GM18858 (cell line): Measurements from ENCODE around the gene PRKG2.
"Not testable (repeated sequence)": the region's sequence is repeated elsewhere in the genome, so short reads cannot be mapped to it uniquely, and the experiment has no call there.

Experiments used
- ATAC-seq: cut with Tn5 transposase; IDR thresholded peaks from one replicate; pipeline ENCODE4 v1.9.1; 2021; ENCODE audit not compliant: unreplicated experiment

Gene PRKG2, protein sequence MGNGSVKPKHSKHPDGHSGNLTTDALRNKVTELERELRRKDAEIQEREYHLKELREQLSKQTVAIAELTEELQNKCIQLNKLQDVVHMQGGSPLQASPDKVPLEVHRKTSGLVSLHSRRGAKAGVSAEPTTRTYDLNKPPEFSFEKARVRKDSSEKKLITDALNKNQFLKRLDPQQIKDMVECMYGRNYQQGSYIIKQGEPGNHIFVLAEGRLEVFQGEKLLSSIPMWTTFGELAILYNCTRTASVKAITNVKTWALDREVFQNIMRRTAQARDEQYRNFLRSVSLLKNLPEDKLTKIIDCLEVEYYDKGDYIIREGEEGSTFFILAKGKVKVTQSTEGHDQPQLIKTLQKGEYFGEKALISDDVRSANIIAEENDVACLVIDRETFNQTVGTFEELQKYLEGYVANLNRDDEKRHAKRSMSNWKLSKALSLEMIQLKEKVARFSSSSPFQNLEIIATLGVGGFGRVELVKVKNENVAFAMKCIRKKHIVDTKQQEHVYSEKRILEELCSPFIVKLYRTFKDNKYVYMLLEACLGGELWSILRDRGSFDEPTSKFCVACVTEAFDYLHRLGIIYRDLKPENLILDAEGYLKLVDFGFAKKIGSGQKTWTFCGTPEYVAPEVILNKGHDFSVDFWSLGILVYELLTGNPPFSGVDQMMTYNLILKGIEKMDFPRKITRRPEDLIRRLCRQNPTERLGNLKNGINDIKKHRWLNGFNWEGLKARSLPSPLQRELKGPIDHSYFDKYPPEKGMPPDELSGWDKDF

DNA sequence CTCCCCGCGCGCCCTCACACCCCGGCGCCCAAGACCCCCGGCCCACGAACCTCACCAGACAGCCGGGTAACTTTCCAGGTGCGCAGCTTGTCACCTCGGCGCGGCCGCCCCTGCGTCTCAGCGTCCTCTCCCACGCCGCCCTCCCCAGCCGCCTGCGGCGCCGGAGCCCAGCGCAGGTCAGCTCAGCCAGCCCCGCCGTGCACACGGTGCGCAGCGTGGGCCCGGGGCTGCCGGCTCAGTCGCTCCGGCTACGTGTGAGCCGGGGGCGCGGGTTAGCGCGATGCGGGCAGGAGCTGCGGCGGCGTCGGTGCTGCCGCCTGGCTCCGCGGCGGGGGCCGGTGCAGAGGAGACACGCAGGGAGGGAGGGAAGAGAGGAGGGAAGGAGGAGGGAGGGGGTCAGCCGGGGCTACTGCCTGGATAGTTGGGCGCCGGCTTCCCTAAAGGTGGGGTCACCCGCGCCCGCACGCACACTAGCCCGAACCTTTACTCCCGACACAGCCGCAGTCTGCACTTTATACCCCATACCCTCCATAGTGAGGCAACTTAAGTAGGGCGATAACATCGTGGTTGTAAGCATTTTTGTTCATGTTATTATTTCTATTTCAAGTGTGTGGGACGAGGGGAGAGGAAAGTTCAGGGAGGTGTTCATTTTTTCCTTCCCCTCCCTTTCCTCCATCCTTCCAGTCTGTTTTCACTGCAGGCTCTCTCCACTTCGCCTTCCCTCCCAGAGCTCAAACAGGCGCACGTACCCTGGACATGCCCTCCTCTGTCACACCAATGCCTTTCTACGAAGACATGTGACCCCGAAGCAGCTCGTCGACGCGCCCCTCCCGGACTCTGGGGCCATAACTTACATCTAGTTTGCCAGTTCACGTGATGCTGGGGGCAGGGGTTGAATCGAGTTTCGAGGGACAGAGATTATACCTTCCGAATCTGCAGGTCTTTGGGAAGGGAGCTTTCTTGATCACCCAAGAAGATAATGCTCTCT is at the start of gene PRKG2:
Gene PRKG2 (minus strand): TSS at position 342 of the 988 bp plus-strand sequence. CDS start 10,175 bp downstream, outside the sequence.
- ATAC-seq, result no peak

- ATAC-seq, result no peak
Observed at GRCh38 chr4:81260443-81261101, 45.5 kb upstream of the PRKG2 start.

DNA sequence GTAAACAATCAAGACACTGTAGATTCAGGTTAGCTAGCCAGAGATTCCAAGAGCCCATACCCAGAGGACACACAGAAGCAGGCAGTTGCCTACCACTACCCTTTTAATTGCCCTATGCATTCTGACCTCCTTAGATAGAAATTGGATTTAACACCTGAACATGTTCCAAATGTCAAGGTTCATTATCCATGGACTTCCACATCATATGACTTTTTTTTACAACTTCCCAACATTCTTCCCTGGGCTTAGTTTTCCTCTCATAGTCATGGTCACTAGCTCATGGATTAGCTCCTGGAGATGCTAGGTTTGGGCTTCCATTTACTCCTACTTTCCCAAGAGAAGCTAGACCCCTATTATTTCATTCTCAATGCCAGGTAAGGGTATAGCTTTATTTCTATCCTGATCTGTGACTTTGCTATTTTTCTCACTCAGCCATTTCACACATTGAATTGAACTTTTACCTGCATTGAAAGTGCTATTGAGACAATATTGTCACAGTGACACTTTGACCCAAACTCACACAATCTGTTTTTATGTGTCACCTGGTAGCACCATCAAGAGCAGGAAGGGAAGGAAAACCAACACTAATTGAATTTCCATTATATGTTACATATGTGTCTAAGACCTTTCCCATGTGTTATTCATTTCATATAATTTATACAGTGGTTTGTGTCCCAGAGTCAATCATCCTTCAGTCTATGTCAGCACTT is 44.0 kb upstream of the PRKG2 start:
- ATAC-seq, result no peak

DNA sequence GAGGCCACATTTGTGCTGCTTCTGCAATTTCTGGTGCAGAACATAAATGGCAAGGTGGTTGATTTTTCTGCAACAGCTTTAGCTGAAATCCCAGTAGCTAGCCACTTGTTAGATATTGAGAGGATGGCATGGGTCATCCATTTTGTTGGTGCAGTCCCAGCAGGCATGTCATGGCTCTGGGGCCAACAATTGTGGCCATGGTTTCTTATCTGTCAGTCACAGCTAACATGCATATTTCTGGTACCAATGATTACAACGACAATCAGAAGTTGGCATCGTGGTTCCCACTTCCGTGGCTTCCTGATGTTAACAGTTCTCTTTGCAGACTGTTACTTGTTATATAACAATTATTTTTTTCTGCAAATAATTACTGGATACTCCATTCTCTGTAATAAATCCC is 42.8 kb upstream of the PRKG2 start:
- no peak for ATAC-seq

DNA sequence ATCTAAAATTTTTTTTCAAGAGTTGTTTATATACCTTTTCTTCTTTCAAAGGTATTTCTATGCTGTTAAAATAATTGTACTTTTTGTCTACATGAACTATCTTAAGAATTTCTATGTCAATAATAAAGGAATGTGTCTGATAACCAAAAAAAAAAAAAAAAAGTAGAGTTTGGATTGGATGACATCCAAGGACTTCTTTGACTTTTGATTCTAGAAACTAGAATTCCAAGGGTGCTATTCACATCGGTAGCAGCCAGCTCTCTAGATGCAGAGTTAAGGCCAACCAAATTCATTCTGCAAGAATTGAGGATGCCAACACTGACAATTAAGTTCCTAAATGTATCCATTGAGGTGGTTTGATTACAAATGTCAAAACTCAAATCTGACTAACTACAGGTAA is 42.0 kb upstream of the PRKG2 start:
- ATAC-seq, result no peak

DNA sequence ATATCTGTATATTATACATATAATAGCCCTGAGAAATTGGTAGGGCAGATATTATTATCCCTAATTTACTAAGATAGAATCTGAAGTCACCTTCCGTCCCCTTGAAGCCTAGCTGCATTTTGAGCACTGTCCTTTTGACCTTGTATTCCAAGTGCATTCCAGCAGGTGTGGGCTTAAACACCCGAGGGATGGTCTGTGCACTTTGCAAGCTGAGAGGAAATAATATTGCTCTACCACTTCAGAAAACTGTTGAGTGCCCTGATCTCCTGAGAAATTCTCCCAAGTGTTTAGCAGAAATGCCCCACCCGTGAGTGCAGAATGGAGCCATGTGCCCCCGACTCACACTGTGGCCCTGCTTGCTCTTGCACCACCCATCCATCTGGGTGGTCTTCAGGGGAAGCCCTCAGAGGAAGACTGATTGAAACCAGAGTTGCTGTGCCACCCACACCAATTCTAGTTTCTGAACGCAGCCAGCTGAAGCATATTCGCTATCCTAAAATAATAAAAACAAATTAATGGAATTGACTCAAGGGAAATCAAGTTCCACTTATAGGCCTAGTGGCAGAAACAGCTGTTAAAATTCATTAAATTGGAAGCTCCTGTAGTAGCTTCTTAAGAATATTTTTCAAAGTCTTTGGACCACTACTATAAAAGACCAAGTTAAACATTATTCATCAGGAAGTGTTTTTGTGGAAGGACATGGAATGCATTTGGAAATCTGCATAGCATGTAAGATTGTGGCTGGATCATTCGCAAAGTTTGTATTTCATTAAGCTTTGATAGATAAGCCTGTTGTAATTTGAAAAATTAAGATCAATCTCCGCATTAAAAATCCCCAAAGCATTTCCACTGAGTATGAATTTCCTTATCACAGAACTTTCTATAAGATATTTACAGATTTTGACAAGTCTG is 41.3 kb upstream of the PRKG2 start:
- ATAC-seq, result no peak

DNA sequence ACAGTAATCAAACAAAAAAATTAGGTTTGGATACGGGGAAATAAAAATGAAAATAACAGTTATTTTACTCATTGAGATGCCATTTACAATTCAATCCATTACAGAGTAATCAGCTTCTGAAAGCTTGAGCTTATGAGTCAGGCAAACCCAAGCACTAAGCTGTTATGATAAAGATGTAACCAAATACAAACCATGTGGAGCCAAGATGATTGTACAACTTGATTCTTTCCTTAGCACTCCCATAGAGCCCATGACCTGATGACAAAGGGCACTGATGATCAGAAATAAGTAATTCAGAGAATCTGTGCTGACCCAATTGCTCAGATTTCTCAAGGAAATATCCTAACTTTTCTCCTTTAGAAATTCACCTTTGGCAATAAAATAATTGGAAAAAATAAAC is 40.5 kb upstream of the PRKG2 start:
- ATAC-seq, result no peak

DNA sequence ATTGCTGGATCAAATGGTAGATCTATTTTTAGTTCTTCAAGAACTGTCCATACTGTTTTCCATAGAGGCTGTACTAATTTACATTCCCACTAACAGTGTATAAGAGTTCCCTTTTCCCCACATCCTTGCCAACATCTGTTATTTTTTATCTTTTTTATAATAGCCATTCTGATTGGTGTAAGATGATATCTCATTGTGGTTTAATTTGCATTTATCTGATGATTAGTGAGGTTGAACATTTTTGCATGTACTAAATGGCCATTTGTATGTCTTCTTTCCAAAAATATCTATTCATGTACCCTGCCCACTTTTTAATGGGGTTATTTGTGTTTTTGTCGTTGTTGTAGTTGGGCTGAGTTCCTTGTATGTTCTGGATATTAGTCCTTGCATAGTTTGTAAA is 35.4 kb upstream of the PRKG2 start:
- ATAC-seq, result no peak

GRCh38 chr4:81245218-81246009 is 30.4 kb upstream of the PRKG2 start:
- no peak for ATAC-seq

- no peak for ATAC-seq
Observed at GRCh38 chr4:81237791-81238190, 22.8 kb upstream of the PRKG2 start.

DNA sequence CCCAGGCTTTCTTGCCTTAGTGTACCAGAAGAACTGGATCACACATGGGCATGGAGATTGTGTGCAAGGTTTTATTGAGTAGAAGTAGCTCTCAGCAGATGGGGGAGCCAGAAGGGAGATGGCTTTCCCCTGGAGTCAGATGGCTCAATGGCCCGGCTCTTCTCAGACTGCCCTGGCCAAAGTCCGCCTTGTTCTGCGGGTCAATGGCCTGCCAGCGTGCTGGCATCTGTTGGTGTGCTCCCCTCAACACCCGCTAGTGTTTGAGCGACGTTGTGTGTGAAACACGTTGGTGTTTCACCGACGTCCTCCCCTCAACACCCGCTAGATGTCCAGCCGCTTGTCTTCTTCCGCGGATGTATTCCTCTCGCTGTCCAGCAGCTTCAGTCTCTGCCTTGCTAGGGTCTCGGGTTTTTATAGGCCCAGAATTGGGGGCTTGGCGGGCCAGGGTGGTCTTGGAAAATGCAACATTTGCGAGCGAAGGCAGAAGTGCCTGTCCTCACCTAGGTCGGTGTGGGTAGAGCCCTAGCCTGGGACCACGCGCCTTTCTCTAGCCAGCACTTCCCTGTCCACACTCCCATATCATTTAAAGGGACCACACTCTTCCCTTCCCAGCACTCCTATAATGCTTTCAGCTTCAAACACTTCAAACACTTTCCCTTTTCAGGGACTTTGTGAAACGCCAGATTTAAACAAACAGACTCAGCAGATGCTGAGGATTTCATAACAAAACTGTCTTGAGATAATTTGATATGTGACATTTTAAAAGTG is 21.1 kb upstream of the PRKG2 start:
- ATAC-seq, result no peak

- ATAC-seq, result no peak
Observed at GRCh38 chr4:81227968-81228367, 12.9 kb upstream of the PRKG2 start.

DNA sequence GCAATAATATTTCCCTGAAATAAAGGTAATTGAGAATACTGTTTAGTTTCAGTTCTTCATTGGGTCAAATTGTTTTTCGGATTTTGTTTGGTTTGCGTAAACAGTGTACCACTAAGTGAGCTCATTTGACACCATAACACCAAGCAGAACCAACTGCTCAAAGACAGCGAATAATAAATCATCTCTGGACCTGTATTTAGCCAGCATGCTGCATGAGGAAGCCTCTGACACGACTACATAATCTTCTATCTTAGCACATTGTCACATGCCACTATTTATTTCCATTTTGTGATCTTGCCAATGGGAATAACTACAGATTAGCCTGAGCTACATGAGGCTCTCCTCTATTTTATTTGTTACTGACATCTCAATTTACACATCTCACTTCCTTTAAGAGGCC is 12.1 kb upstream of the PRKG2 start:
- ATAC-seq, result no peak

- no peak for ATAC-seq
Observed at GRCh38 chr4:81225252-81225651, 10.2 kb upstream of the PRKG2 start.

GRCh38 chr4:81222082-81222472 is 7.1 kb upstream of the PRKG2 start:
- ATAC-seq, result not testable (repeated sequence)

DNA sequence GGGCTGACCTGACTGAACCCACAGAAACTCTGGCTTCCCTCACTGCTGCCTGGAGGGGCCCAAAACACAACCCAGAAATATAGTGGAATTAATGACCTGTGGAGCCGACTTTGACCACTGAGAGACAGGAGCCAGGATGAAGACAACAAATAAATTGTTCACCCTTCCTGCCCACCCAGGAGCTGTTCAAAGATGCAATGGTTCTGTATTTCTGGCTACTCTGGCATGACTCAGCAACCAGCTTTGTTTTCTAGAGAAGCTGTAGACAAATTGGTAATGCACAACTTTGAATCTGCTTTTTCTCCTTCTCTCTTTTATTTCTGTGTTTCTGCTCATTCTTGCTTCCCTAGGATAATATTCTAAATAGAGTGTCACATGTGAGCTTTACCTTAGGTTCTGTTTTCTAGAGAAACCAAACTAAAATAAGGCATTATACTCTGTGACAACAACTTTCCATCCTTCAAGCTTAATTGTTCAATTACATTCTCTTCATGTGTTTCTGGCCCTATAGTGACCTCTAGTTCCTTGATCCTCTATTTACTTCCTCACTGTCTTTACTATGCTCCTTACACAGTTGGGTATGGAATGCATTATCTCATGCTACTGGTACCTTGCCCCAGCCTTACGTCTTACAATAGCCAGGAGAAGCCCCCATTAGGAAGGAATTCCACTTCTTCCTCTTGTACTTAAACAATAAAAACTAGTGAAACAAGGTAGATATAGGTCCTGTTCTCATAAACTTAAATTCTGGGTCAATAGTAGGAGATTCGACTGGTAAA is 6.5 kb upstream of the PRKG2 start:
- no peak for ATAC-seq

GRCh38 chr4:81220271-81220670 is 5.2 kb upstream of the PRKG2 start:
- no peak for ATAC-seq
